Activated effector memory CD4-positive, alpha-beta T cell treated with Interleukin-2 at 50 U/mL for 16 hours (primary cell): ENCODE measurements around the gene ZNF816.
"Not testable (repeated sequence)": the region's sequence is repeated elsewhere in the genome, so short reads cannot be mapped to it uniquely, and the experiment has no call there.

ENCODE experiments used
- DNase-seq: peaks from one replicate; pipeline ENCODE4 v3.0.0-alpha.2; 2020

The ZNF816 gene

GRCh38 chr19:52959613-52960295 lies 2.9 kb downstream of the ZNF816 start:
- no peak for DNase-seq

GRCh38 chr19:52957591-52957990 lies 5.1 kb downstream of the ZNF816 start:
- no peak for DNase-seq

- no peak for DNase-seq
Observed at GRCh38 chr19:52956917-52957316, 5.8 kb downstream of the ZNF816 start.

- no peak for DNase-seq
Observed at GRCh38 chr19:52949422-52949821, 13.3 kb downstream of the ZNF816 start.

GRCh38 chr19:52948025-52948770 lies 14.5 kb downstream of the ZNF816 start:
- no peak for DNase-seq

- no peak for DNase-seq
Observed at GRCh38 chr19:52946322-52947310, 16.1 kb downstream of the ZNF816 start.

GRCh38 chr19:52945652-52946321 lies 16.9 kb downstream of the ZNF816 start:
- no peak for DNase-seq

GRCh38 chr19:52944703-52945493 lies 17.8 kb downstream of the ZNF816 start:
- not testable (repeated sequence) for DNase-seq

GRCh38 chr19:52943884-52944643 lies 18.6 kb downstream of the ZNF816 start:
- no peak for DNase-seq

GRCh38 chr19:52943134-52943883 lies 19.4 kb downstream of the ZNF816 start:
- no peak for DNase-seq

GRCh38 chr19:52942386-52943133 lies 20.1 kb downstream of the ZNF816 start:
- peak; percentile 95 for DNase-seq

GRCh38 chr19:52941941-52942385 lies 20.7 kb downstream of the ZNF816 start:
- no peak for DNase-seq

GRCh38 chr19:52941523-52941922 lies 21.2 kb downstream of the ZNF816 start:
- not testable (repeated sequence) for DNase-seq

GRCh38 chr19:52940905-52941304 lies 21.8 kb downstream of the ZNF816 start:
- DNase-seq, result not testable (repeated sequence)

GRCh38 chr19:52938761-52939160 lies 23.9 kb downstream of the ZNF816 start:
- DNase-seq, result no peak

- no peak for DNase-seq
Observed at GRCh38 chr19:52936954-52937325, 25.7 kb downstream of the ZNF816 start.

- DNase-seq, result no peak
Observed at GRCh38 chr19:52936151-52936953, 26.3 kb downstream of the ZNF816 start.

- no peak for DNase-seq
Observed at GRCh38 chr19:52935434-52935833, 27.2 kb downstream of the ZNF816 start.
